Measurements from ENCODE around the gene EPM2A. TPM values are rescaled to one million over a fixed set of nuclear protein-coding genes. Genes with fewer than 3 reads are reported as not detected.

Gene EPM2A
- total RNA-seq, 1 experiment from 2014 or later = 4.7 TPM

DNA sequence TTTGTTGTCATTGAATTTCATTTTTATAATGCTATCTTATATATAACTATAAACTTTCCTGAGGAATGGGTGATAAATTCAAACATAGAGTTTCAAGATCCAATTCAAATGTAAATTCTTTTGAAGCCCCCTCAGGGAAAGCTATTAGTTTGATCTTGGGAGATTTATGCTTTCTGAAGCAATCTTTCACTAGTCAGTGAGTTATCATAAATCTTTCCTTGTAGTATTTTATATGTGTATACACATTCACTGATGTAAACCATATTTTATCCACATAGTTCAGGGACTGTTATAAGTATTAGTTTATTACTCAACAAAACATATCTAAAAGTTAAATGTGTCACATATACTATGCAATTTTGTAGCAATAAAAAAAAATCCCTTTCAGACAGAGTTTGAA, 2.9 kb upstream of the EPM2A start:
- Histone ChIP-seq H3K27me3 (ENCODE audit: insufficient read depth, low read depth) (no peaks in the 10 kb centered on the region), H3K9me2 (ENCODE audit: insufficient read depth) (no peaks in the 10 kb centered on the region; the same call in 1 of the 2 replicates), H2AFZ (no peak overlapping the region), H3K9me3 (ENCODE audit: insufficient read depth, low read depth) (no peaks in the 10 kb centered on the region), H3K36me3 (ENCODE audit: low read depth) (no peaks in the 10 kb centered on the region), H3F3A (ENCODE audit: insufficient read depth, low read depth) (peaks cover 13% of the 10 kb centered on the region), H3K27ac (no peak overlapping the region), H3K4me1 (replicated peaks; ENCODE audit: insufficient read depth) (peaks cover 14% of the 10 kb centered on the region), H3K4me2 (no peak overlapping the region), H3K4me3 (no peak overlapping the region), H4K20me1 (ENCODE audit: insufficient read depth) (no peaks in the 10 kb centered on the region), H3K79me2 (ENCODE audit: low read depth) (no peaks in the 10 kb centered on the region)
- intact Hi-C loops (cut with micrococcal nuclease; ENCODE audit: unreplicated experiment) = loop anchor here (5.0 kb wide), 1 partner anchor 159 kb away; no protein-coding TSS in a partner anchor
- ChIA-PET POLR2A (ENCODE audit: unreplicated experiment) (no interaction called here), CTCF (no interaction called here)
- no peak for DNase-seq
- TF ChIP-seq, protein P1, sequence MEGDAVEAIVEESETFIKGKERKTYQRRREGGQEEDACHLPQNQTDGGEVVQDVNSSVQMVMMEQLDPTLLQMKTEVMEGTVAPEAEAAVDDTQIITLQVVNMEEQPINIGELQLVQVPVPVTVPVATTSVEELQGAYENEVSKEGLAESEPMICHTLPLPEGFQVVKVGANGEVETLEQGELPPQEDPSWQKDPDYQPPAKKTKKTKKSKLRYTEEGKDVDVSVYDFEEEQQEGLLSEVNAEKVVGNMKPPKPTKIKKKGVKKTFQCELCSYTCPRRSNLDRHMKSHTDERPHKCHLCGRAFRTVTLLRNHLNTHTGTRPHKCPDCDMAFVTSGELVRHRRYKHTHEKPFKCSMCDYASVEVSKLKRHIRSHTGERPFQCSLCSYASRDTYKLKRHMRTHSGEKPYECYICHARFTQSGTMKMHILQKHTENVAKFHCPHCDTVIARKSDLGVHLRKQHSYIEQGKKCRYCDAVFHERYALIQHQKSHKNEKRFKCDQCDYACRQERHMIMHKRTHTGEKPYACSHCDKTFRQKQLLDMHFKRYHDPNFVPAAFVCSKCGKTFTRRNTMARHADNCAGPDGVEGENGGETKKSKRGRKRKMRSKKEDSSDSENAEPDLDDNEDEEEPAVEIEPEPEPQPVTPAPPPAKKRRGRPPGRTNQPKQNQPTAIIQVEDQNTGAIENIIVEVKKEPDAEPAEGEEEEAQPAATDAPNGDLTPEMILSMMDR (conservative IDR thresholded peaks at IDR 0.05) = no peak
- no peak for TF ChIP-seq EZH2 (IDR thresholded peaks at IDR 0.05; ENCODE audit: low read depth)
- BruUV-seq (replicated peaks) = no TSS peak

DNA sequence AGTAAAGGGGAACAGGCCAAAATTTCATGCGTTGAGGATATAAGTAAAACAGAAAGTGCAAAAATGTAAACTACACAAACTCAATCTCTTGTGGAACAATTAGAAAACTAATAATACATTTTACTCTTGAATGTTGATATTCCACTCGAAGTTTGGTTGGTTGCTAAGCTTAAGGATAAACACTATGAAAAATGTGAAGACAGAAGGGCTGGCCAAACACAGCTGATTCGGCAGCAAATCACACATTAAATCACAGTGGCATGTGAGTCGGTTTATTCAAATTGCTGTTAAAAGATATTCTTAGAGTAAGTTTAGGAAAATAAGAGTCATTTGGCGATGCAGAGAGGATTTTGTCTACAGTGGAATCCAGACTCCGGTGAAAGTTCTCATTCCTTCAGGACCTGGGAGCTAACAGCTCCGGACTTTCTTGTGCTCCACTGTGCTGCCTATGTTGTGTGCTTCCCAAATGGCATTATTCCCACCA, 1.4 kb upstream of the EPM2A start:
- ChIA-PET POLR2A (ENCODE audit: unreplicated experiment) (no interaction called here), CTCF (no interaction called here)
- Histone ChIP-seq H2AFZ (no peak overlapping the region), H3K79me2 (ENCODE audit: low read depth) (no peaks in the 10 kb centered on the region), H3K27ac (no peak overlapping the region; the same call in 1 of the 2 replicates), H3K4me2 (peak overlapping the region; percentile 85), H3K27me3 (ENCODE audit: insufficient read depth, low read depth) (no peaks in the 10 kb centered on the region), H3F3A (ENCODE audit: insufficient read depth, low read depth) (peaks cover 13% of the 10 kb centered on the region), H3K36me3 (ENCODE audit: low read depth) (no peaks in the 10 kb centered on the region), H3K9me3 (ENCODE audit: insufficient read depth, low read depth) (no peaks in the 10 kb centered on the region), H3K4me1 (replicated peaks; ENCODE audit: insufficient read depth) (peaks cover 14% of the 10 kb centered on the region), H3K9me2 (ENCODE audit: insufficient read depth) (no peaks in the 10 kb centered on the region; the same call in 1 of the 2 replicates), H4K20me1 (ENCODE audit: insufficient read depth) (no peaks in the 10 kb centered on the region), H3K4me3 (peak overlapping the region; percentile 99; the same call in 1 of the 2 replicates)
- intact Hi-C loops (cut with micrococcal nuclease; ENCODE audit: unreplicated experiment) = loop anchor here (5.0 kb wide), 1 partner anchor 161 kb away; no protein-coding TSS in a partner anchor
- TF ChIP-seq, protein P1 (conservative IDR thresholded peaks at IDR 0.05) = no peak
- TF ChIP-seq EZH2 (IDR thresholded peaks at IDR 0.05; ENCODE audit: low read depth) = no peak
- no peak for DNase-seq
- no TSS peak for BruUV-seq (replicated peaks)

DNA sequence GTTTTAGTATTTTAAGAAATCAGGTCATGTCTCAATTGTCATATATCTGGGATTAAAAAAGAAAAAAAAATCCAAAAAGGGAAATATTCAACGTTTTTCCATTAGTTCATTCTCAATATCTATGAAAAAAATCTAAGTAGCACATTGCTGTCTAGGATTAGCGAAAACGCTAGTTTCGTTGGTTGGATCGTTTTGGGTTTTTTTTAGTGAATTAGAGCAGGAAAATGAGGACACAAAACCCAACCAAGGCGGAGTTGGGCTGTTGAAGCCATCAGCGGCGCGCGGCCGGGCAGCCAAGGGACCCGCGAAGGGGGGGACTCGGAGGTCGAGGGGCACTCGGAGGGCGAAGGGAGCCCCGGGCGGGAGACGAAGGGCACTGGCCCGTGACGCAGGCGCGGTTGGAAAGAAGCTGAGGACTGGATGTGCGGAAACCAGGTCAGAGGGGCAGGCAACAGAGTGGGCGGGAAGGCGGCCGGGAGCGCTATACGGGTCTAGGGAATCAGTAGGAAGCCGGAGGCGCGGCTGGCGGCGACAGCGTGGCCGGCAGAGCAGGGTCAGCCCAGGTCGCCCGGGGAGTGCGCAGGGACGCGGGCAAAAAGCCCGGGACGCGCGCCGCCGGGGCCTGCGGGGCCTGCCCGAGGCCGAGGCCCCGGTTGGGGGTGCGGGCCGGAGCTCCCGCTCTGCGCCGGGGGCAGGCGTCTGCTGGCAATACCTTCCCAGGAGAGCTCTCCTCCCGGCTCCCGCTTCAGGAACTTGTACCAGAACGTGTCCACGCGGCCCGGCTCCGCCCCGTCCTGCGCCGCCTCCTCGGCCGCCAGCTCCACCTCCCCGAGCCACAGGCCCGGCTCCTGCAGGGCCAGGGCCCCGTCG, 599 bp downstream of the EPM2A start:
- no peaks in the 10 kb centered on the region for H3K9me3 ChIP-seq (ENCODE audit: insufficient read depth, low read depth)
- peak overlapping the region; percentile 100 for H2AFZ ChIP-seq
- H3K27me3 ChIP-seq (ENCODE audit: insufficient read depth, low read depth) = no peaks in the 10 kb centered on the region
- DNase-seq = peak; percentile 70 to 88
- H4K20me1 ChIP-seq (ENCODE audit: insufficient read depth) = no peaks in the 10 kb centered on the region
- H3K4me3 ChIP-seq = peak overlapping the region; percentile 99
- no peaks in the 10 kb centered on the region; the same call in 1 of the 2 replicates for H3K9me2 ChIP-seq (ENCODE audit: insufficient read depth)
- peak overlapping the region; percentile 89 for H3K27ac ChIP-seq
- no peaks in the 10 kb centered on the region for H3K79me2 ChIP-seq (ENCODE audit: low read depth)
- TF ChIP-seq, protein P1 (conservative IDR thresholded peaks at IDR 0.05) = no peak
- no peak for TF ChIP-seq EZH2 (IDR thresholded peaks at IDR 0.05; ENCODE audit: low read depth)
- H3K4me2 ChIP-seq = peak overlapping the region; percentile 90
- POLR2A ChIA-PET (ENCODE audit: unreplicated experiment) = interaction anchor here (0.6 to 0.9 kb wide), 3 partner anchors 11 to 1502 kb away, joined by 5 to 10 read pairs (median 6); partner anchors contain the start of gene FBXO30
- peaks cover 13% of the 10 kb centered on the region for H3F3A ChIP-seq (ENCODE audit: insufficient read depth, low read depth)
- intact Hi-C loops (cut with micrococcal nuclease; ENCODE audit: unreplicated experiment) = loop anchor here (1.0 to 5.0 kb wide), 2 partner anchors 80 to 163 kb away; partner anchors contain the start of gene FBXO30
- peaks cover 14% of the 10 kb centered on the region for H3K4me1 ChIP-seq (replicated peaks; ENCODE audit: insufficient read depth)
- CTCF ChIA-PET = no interaction called here
- no peaks in the 10 kb centered on the region for H3K36me3 ChIP-seq (ENCODE audit: low read depth)
- TSS peak; percentile 79 for BruUV-seq (replicated peaks)
